HUES6 (cell line): ENCODE results near the gene USH2A.
"Not testable (repeated sequence)": the region's sequence is repeated elsewhere in the genome, so short reads cannot be mapped to it uniquely, and the experiment has no call there.

Experiments used
- H3K27ac ChIP-seq: 2 replicates; pipeline ENCODE4 v1.7.0; 2013; ENCODE audit warnings: low read depth, mild to moderate bottlenecking, low read length, inconsistent platforms
- H3K27me3 ChIP-seq: 2 replicates; pipeline ENCODE4 v1.6.1; 2013; ENCODE audit warnings: low read length; ENCODE audit not compliant: control insufficient read depth, insufficient read depth
- H3K36me3 ChIP-seq: 2 replicates; pipeline ENCODE4 v1.6.1; 2013; ENCODE audit warnings: low read length; ENCODE audit not compliant: control insufficient read depth, insufficient read depth
- H3K4me1 ChIP-seq: 2 replicates; pipeline ENCODE4 v1.6.1; 2013; ENCODE audit warnings: low read length; ENCODE audit not compliant: control insufficient read depth, insufficient read depth
- H3K4me3 ChIP-seq: 2 replicates; pipeline ENCODE4 v1.5.1; 2013; ENCODE audit warnings: low read depth, low read length
- H3K9ac ChIP-seq: one replicate; pipeline ENCODE4 v1.6.1; 2013; ENCODE audit warnings: mild to moderate bottlenecking, low read length
- H3K9me3 ChIP-seq: 2 replicates; pipeline ENCODE4 v1.6.1; 2013; ENCODE audit warnings: low read depth, low read length; ENCODE audit not compliant: control insufficient read depth, insufficient read depth

Gene USH2A

DNA sequence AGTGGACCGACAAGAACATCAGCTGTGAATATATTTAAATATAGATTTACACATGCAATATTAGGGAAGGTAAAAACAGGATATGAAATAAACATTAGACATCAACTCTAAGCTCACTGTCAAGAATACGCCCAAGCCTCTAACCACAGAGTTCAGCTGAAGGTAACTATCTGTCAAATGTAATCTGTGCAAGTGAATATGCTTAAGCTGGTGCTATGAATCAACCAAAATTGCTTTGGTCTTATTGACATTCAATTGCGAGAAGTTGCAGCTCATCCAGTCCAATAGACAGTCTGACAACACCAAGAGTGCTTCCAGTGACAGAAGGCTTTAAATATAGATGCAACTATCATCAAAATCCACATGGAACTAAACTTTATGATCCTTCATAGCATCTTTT lies 32.3 kb downstream of the USH2A start:
- Histone ChIP-seq H3K4me3 (no peak overlapping the region), H3K27ac (no peak overlapping the region), H3K27me3 (no peaks in the 10 kb centered on the region), H3K9ac (no peak overlapping the region), H3K36me3 (no peaks in the 10 kb centered on the region), H3K9me3 (no peaks in the 10 kb centered on the region), H3K4me1 (peaks cover 9% of the 10 kb centered on the region; the same call in 1 of the 2 replicates)

DNA sequence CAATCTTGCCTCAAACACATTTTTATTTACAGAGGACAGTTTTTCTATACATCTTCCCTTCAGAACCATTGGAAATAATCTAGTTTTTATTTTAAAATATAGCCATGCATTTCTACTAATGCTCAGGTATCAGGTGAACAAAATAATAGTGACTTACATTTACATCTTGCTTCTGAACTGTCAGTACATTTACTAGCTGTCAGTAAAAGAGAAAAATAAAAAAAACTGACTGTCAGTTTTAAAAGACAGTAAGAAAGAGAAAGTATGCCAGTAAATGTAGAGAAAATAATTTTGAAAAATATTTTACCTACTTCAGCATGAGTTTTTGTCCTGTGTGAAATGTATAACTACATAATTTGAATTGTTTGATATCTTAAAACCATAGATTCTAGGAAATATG lies 33.5 kb downstream of the USH2A start:
- H3K36me3 ChIP-seq: no peaks in the 10 kb centered on the region
- no peaks in the 10 kb centered on the region for H3K9me3 ChIP-seq
- no peak overlapping the region for H3K4me3 ChIP-seq
- no peak overlapping the region for H3K27ac ChIP-seq
- H3K9ac ChIP-seq: no peak overlapping the region
- H3K4me1 ChIP-seq: peaks cover 9% of the 10 kb centered on the region; the same call in 1 of the 2 replicates
- no peaks in the 10 kb centered on the region for H3K27me3 ChIP-seq

DNA sequence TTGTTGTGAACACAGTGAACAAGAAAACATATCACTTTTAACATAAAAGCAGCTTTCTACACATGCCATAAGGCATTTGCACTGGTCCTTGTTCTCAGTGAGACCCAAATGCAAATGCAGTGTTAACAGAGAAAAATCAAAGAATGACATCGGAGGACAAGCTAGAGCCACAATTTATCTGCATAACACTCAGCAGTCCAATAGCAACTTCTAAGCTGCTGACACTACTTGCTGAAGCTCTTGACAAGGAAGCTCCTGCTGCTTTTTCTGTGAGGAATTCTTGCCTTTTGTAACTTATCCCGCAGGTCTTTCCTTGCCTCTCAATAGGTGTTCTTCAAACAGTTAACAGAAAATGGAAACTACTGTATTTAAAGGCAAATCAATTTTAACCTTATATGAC lies 34.7 kb downstream of the USH2A start:
- Histone ChIP-seq H3K27me3 (no peaks in the 10 kb centered on the region), H3K4me3 (no peak overlapping the region), H3K4me1 (peaks cover 9% of the 10 kb centered on the region; the same call in 1 of the 2 replicates), H3K36me3 (no peaks in the 10 kb centered on the region), H3K9ac (no peak overlapping the region), H3K27ac (no peak overlapping the region), H3K9me3 (no peaks in the 10 kb centered on the region)

DNA sequence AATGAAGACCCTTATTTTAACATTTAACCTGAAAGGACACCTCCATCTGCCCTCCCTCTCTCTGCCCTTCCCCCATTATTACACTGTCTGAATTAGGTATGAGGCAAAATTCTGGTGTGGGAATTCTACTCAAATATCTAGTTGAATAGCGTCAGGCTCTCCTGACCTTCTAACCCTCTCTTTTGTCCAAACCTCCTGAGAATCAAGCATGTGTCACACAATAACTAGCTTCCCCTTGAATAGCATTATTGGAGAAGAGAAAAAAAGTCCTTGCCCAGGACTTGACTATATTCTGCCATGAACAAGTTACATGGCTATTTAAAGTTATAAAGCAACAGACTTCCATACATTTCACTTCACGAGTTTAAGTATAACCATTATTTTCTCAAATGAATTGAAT lies 35.5 kb downstream of the USH2A start:
- Histone ChIP-seq H3K27ac (no peak overlapping the region), H3K36me3 (no peaks in the 10 kb centered on the region), H3K27me3 (no peaks in the 10 kb centered on the region), H3K9me3 (no peaks in the 10 kb centered on the region), H3K4me3 (no peak overlapping the region), H3K4me1 (peaks cover 9% of the 10 kb centered on the region; the same call in 1 of the 2 replicates), H3K9ac (no peak overlapping the region)

DNA sequence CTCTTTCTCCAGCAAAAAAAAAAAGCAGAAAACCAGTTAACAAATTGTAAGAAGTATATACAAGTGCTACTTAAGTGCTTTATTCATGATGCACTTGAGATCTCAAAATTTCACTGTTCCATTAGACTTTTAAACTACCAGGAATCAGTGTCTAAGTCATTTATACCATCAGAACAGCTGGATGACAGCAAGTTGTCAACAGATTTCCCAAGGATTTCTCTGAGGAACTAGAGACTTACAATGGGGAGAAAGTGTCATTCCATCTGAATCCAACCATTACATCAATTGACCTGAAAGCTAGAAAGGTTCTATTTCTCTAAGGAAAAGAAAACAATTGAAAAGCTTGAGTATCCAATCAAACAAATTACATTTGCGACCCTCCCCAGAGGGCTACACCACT lies 43.8 kb downstream of the USH2A start:
- no peak overlapping the region for H3K4me3 ChIP-seq
- no peaks in the 10 kb centered on the region for H3K4me1 ChIP-seq
- no peaks in the 10 kb centered on the region for H3K9me3 ChIP-seq
- H3K27ac ChIP-seq: no peak overlapping the region
- no peak overlapping the region for H3K9ac ChIP-seq
- H3K36me3 ChIP-seq: no peaks in the 10 kb centered on the region
- no peaks in the 10 kb centered on the region for H3K27me3 ChIP-seq

DNA sequence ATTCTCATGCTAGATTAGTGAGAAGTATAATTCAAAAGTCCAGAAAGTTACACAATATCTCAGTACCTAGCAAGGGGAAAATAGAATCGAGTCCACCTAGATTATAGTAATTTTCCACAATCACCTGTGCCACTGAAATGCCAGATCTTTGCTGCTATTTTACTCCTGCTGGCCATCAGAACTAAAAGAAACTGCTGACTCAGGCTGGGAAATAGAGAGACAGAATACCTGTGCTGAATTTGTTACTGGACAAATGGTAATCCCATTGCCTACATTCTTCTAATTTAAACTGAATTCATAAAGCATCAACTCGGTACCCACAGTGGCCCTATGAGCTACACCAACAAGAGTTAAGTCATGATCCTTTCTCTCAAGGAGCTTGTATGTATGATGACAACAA lies 55.0 kb downstream of the USH2A start:
- no peak overlapping the region for H3K4me3 ChIP-seq
- H3K9ac ChIP-seq: no peak overlapping the region
- no peaks in the 10 kb centered on the region for H3K4me1 ChIP-seq
- H3K27me3 ChIP-seq: no peaks in the 10 kb centered on the region
- no peaks in the 10 kb centered on the region for H3K9me3 ChIP-seq
- no peak overlapping the region for H3K27ac ChIP-seq
- H3K36me3 ChIP-seq: no peaks in the 10 kb centered on the region

DNA sequence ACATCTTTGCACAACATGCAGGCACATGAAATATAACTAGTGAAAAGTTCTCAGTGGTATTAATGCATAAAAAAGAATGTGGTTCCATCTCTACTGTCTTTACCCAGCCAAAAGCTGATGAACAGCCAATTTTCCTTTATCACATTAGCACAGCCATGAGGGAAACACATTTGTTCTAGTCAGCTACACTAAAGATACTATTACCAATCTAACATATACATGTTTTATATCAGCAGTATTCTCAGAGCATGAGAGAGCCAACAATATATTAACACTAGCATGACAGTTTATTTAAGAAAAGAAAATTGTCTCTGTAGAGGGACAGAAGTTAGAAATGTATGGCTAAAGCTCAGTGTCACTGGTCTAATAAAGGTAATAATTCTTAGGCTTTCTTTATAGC lies 56.3 kb downstream of the USH2A start:
- no peak overlapping the region for H3K9ac ChIP-seq
- no peaks in the 10 kb centered on the region for H3K36me3 ChIP-seq
- H3K4me1 ChIP-seq: no peaks in the 10 kb centered on the region
- H3K9me3 ChIP-seq: no peaks in the 10 kb centered on the region
- no peaks in the 10 kb centered on the region for H3K27me3 ChIP-seq
- H3K4me3 ChIP-seq: no peak overlapping the region
- H3K27ac ChIP-seq: no peak overlapping the region

DNA sequence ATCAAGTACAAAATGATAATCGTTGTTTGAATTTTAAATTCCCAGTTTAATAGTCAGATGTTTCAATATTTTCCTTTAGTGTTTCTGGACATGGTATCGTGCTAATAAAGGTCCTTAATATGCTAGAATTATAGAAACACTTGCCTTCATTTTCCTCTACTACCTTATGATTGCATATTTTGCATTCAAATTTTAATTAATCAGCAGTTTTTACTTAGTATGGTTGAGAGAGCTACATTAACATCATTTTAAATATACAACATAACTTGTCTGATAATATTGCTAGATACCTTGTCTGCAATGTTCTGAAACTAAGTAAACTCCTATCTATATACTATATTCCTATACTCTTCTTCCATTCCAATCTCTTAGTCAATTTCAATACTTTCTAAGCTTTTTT lies 66.3 kb downstream of the USH2A start:
- H3K4me3 ChIP-seq: no peak overlapping the region
- H3K27ac ChIP-seq: no peak overlapping the region
- no peaks in the 10 kb centered on the region for H3K36me3 ChIP-seq
- H3K9me3 ChIP-seq: no peaks in the 10 kb centered on the region
- no peaks in the 10 kb centered on the region for H3K27me3 ChIP-seq
- H3K4me1 ChIP-seq: no peaks in the 10 kb centered on the region
- no peak overlapping the region for H3K9ac ChIP-seq

DNA sequence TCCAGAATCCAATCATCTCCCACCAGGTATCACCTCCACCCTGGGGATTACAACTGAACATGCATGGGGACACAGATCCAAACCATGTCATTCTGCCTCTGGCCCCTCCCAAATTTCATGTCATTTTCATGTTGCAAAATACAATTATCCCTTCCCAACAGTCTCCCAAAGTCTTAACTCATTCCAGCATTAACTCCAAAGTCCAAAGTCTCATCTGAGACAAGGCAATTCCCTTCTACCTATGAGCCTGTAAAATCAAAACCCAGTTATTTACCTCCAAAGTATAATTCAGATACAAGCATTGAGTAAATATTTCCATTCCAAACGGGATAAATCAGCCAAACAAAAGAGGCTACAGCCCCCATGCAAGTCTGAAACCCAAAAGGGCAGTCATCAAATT lies 73.1 kb downstream of the USH2A start:
- Histone ChIP-seq H3K4me1 (no peaks in the 10 kb centered on the region), H3K4me3 (no peak overlapping the region), H3K27me3 (no peaks in the 10 kb centered on the region), H3K9me3 (no peaks in the 10 kb centered on the region), H3K36me3 (no peaks in the 10 kb centered on the region), H3K27ac (no peak overlapping the region), H3K9ac (no peak overlapping the region)

DNA sequence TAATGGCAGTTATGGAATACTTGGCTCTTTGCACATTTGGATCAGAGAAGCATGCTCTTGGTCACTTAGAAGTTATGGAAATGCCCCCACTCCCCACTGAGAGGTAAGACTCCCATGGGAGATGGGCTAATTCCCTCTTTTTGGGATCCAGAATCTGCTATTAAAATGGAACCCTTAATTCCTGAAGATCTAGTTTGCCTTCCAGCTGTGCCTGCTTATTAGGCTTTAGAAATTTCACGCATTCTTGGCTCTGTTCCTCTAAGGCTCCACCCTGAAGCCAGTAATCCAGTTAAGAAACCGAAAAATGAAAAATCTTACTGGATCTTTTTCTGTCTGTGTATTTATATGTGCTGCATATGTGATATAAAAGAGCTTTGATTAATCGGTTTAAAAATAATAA lies 76.7 kb downstream of the USH2A start:
- Histone ChIP-seq H3K36me3 (no peaks in the 10 kb centered on the region), H3K9me3 (no peaks in the 10 kb centered on the region), H3K9ac (no peak overlapping the region), H3K4me1 (no peaks in the 10 kb centered on the region), H3K27ac (no peak overlapping the region), H3K27me3 (no peaks in the 10 kb centered on the region), H3K4me3 (no peak overlapping the region)

DNA sequence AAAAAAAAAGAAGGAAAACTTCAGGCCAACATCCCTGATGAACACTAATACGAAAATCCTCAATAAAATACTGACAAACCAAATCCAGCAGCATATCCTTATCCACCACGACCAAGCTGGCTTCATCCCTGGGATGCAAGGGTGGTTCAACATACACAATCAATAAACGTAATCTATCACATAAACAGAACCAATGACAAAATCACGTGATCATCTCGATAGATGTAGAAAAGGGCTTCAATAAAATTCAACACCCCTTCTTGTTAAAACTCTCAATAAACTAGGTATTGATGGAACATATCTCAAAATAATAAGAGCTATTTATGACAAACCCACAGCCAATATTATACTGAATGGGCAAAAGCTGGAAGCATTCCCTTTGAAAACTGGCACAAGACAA lies 82.7 kb downstream of the USH2A start:
- not testable (repeated sequence) for H3K4me1 ChIP-seq, H3K4me3 ChIP-seq, H3K9me3 ChIP-seq, H3K36me3 ChIP-seq, H3K9ac ChIP-seq, H3K27me3 ChIP-seq, H3K27ac ChIP-seq

DNA sequence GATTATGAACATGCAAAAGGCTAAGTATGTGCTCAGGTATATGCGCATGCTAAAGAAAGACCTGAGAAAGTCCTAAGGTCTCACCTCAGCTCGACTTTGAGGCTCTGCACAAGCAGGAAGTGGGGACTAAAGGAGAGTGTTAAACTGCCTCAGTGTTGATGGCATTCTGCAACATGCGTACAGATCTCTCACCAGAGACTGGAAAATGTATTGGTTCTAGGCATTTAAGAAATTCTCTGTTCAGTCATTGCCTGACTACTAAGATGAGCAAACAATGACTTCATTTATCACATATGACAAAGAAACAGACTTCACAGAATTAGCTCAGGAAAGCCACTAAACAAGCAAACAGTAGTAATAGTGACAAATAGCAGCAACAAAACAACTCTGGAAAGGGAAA lies 90.8 kb downstream of the USH2A start:
- H3K36me3 ChIP-seq: no peaks in the 10 kb centered on the region
- H3K4me1 ChIP-seq: no peaks in the 10 kb centered on the region
- H3K9ac ChIP-seq: no peak overlapping the region
- H3K27me3 ChIP-seq: no peaks in the 10 kb centered on the region
- H3K9me3 ChIP-seq: peaks cover 8% of the 10 kb centered on the region
- no peak overlapping the region for H3K4me3 ChIP-seq
- H3K27ac ChIP-seq: no peak overlapping the region
